GM12874 (cell line): ENCODE data around the gene FBLN5.

Experiments
- TF ChIP-seq, protein P1 (sequence below): IDR thresholded peaks from 2 replicates; pipeline ENCODE4 v1.5.1; 2011; ENCODE audit warnings: low read depth, mild to moderate bottlenecking, control low read depth, low read length, moderate library complexity; ENCODE audit not compliant: insufficient read depth

Gene FBLN5

DNA sequence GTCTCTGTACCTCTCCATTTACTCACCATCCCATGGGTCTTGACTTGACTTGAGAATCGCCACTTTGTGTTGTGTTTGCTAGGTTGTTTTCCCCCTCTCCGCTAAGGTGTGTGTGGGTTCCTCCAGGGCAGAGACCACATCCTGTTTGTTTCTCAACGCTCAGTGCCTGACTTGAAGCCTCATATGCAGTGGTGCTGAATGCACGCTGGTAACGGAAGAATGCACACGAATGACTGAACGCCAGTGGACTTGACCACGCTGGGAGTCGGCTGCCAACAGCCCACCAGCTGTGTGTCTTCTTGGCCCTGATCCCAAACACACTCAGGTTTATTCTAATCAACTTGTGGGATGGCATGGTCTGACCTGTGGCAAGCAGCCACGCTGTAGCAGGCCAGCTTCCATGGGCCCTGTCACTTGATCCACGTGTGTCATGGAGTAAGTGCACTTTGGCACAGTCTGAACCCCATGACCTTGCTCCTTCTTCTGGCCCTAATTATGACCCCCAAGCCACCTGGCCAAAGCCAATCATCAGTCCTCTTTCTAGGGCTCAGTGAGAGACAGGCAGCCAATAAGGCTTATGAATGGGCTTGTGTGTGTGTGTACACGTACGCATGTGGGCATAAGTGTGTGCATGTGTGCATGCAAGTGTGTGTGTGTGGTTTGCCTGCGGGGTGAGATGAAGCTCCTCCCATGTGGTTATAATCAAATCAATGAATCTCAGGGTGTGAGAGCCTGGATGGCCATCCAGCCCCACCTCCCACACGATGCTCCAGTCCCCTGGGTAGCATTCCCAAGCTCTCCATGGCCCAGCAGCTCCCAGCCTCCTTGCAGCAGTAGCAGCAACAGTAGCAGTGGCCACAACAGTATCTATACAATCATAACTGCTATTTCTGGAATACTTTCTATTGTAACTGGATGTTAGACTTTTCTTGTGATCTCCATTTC is 73.8 kb downstream of the FBLN5 start:
- TF ChIP-seq, protein P1, sequence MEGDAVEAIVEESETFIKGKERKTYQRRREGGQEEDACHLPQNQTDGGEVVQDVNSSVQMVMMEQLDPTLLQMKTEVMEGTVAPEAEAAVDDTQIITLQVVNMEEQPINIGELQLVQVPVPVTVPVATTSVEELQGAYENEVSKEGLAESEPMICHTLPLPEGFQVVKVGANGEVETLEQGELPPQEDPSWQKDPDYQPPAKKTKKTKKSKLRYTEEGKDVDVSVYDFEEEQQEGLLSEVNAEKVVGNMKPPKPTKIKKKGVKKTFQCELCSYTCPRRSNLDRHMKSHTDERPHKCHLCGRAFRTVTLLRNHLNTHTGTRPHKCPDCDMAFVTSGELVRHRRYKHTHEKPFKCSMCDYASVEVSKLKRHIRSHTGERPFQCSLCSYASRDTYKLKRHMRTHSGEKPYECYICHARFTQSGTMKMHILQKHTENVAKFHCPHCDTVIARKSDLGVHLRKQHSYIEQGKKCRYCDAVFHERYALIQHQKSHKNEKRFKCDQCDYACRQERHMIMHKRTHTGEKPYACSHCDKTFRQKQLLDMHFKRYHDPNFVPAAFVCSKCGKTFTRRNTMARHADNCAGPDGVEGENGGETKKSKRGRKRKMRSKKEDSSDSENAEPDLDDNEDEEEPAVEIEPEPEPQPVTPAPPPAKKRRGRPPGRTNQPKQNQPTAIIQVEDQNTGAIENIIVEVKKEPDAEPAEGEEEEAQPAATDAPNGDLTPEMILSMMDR: no peak

DNA sequence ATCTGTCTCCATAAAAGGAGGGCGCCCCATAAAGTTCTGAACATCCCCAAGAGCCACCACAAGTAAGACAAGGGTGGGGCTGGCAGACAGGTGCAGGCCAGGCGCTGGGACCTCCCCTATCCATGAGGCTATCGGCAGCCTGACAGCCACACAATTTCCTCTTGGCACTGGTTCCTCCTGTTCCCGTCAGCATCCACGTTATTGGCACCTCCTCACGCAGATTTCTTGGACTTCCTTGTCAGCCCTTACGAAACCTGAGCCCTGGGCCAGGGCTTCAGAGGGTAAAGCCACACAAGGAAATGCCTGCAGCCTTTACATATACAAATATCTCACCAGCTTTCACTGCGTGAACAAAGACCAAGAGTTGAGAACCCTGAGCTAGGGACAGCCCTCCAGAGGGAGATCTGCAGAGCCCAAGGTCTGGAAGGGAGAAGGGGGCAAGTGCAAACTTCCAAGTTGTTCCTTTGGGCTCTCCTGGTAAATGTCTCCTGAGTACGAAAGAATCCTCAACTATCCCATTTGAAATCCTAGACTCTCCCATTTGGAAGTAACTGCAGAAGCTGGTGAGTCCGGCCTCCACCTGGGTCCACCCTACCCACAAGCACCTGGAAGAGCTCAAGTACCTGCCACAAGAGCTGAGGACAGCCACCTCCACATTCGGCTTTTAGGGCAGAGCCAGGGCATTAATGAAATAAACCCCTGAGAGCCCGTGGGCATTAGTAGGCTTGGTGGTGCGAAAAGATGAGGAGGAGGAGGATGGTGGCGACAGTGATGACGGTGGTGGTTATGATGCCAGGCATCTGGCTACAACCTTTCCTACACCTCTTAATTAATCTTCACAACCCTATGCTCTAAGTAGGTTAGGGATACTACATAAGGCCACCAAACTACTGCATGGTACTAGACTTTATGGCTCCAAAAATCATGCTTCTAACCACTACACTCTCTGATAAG is 74.7 kb downstream of the FBLN5 start:
- TF ChIP-seq, protein P1: no peak

DNA sequence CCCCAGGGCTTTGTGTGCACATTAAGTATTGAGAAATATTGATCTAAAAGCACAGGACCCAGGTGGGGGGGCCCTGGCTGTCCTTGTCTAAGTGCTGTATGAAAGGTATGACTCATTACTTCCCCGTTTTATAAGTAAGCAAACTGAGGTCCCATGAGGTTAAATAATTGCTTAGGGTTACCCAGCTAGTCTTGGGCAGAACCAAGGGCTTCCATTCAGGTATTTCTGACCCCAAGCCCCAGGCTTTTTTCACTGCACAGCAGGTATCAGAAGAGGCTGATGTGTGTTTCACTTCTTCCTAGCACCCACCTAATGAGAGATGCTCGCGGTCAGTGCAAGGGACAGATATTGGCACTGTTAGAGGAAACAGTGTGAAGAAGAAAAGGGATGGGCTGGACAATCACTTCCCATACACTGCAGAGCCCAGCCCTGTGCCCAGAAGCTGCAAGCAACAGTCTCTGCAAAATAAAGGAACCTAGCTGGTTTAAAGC is 75.4 kb downstream of the FBLN5 start:
- TF ChIP-seq, protein P1: no peak

DNA sequence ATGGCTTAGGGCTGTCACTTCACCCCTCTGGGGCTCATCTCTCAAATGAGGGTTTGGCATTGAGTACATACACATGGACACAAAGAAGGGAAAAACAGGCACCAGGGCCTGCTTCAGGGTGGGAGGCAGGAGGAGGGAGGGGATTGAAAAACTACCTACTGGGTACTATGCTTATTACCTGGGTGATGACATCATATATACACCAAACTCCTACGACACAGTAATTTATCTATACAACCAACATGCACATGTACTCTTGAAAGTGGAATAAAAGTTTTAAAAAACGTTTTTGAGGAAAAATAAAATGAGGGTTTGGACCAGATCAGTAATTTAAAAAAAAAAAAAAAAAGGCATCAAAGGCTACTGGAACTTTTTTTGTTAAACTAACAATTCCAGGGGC is 76.6 kb downstream of the FBLN5 start:
- TF ChIP-seq, protein P1: no peak

DNA sequence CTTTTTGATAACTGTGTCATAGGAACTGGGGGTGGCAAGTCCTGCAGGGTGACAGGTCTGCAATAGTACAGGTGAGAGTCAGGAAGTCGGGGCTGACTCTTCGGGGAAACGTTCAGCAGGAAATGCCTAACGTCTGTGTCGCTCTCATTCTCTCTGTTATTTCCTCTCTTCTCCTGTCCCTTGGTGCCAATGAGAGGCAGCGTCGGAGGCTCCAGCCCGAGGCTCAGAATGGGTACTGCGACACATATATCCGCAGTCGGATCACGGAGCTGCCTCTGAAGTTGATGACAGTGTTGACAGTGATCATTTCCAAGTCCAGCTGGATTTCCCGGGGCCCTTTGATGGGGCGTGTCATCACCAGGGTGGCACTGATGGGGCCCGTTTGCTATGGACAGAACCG is 77.5 kb downstream of the FBLN5 start:
- TF ChIP-seq, protein P1: no peak

DNA sequence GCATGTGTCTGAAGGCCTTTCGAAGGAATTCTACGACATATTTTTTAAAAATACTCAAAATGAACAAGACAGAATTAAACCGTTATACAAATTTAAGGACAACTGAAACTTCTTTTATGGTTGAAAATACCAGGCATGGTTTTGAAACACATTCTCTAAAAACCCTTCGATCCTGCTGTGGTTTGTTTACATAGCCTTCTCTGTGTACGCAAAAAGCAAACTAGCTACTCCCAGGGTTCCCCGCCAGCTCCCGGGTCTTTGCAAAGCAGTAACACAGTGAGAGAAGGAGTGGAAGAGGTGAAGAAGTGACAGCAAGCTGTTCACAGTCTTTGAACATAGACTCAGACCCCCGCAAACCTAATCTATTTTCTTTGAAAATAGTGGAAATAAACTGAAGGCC is 77.9 kb downstream of the FBLN5 start:
- TF ChIP-seq, protein P1: no peak
